Activated T-helper 2 cell treated with anti-CD3 and anti-CD28 coated beads, Interferon-gamma antibody, Interleukin-2, Interleukin-4, amounts not matched to agents 10 μg/mL and 5 μg/mL and 100 μg/mL, durations not matched to agents 14 hours and 24 hours and 36 hours (primary cell): ENCODE results near the gene KIAA1671. TPM values are rescaled to one million over a fixed set of nuclear protein-coding genes. Genes with fewer than 3 reads are reported as not detected.
"Not testable (repeated sequence)": the region's sequence is repeated elsewhere in the genome, so short reads cannot be mapped to it uniquely, and the experiment has no call there.

Experiments used
- DNase-seq: peaks from one replicate; pipeline ENCODE4 v3.0.0; 2021; ENCODE audit warnings: low spot score
- H3K27ac Mint-ChIP-seq: one replicate; pipeline ENCODE4 v1.8.0; 2021; ENCODE audit warnings: mixed read lengths
- H3K27me3 Mint-ChIP-seq: one replicate; pipeline ENCODE4 v1.8.0; 2021; ENCODE audit warnings: low read depth, mixed read lengths
- H3K36me3 Mint-ChIP-seq: one replicate; pipeline ENCODE4 v1.8.0; 2021; ENCODE audit warnings: low read depth, mixed read lengths
- H3K4me1 Mint-ChIP-seq: one replicate; pipeline ENCODE4 v1.8.0; 2021; ENCODE audit warnings: low read depth, mixed read lengths
- H3K4me3 Mint-ChIP-seq: one replicate; pipeline ENCODE4 v1.8.0; 2021; ENCODE audit warnings: low read depth, mild to moderate bottlenecking, moderate library complexity, mixed read lengths
- H3K9me3 Mint-ChIP-seq: one replicate; pipeline ENCODE4 v1.8.0; 2021; ENCODE audit warnings: mixed read lengths
- intact Hi-C: fragments of 100-400 bp; cut with micrococcal nuclease; formaldehyde crosslinking; loops from one replicate; pipeline ENCODE4 v1.15.1; 2023
- total RNA-seq: library from RNA; stranded (reverse); gene quantifications from 2 replicates; pipeline ENCODE4 v1.2.3, GENCODE V29; 2022

KIAA1671 gene
- total RNA-seq, 1 donor from 2014 or later: 10.5 TPM

DNA sequence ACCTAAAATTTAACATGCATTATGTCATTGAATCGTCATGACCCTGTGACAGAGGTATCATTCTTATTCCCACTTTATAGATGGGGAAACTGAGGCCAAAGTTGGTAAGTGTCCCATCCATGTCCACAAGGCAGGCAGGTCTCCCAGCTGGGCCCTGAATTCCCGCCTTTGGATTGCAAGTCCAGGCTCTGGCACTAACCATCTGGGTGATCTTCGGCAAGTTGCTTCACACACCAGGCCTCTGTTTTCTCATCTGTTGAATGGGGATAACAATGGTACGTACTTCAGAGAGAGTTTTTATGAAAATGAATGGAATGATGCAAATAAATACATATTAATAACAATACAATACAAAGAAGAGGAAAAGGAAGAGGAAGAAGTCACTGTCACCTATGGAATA lies 250.6 kb downstream of the KIAA1671 start:
- no peaks in the 10 kb centered on the region for H3K36me3 Mint-ChIP-seq
- no peaks in the 10 kb centered on the region for H3K27me3 Mint-ChIP-seq
- no peak overlapping the region for H3K27ac Mint-ChIP-seq
- peaks cover 4% of the 10 kb centered on the region for H3K4me1 Mint-ChIP-seq
- no peak overlapping the region for H3K4me3 Mint-ChIP-seq
- H3K9me3 Mint-ChIP-seq: no peaks in the 10 kb centered on the region
- intact Hi-C loops: no loop called here
- DNase-seq: no peak

DNA sequence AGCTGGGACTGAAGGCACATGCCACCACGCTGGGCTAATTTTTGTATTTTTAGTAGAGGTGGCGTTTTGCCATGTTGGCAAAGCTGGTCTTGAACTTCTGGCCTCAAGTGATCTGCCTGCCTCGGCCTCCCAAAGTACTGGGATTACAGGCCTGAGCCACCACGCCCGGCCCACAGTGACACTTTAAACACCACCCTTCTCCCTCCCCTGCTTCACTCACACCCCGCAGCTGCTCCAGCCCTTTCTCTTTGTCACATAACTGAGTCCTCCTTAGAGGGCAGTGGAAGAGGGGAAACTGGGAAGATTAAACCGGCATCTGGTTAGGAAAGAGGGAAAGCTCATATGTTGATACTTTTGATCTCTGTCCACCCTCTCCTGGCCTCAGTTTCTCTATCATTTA lies 252.0 kb downstream of the KIAA1671 start:
- intact Hi-C loops, H3K4me1 Mint-ChIP-seq, H3K9me3 Mint-ChIP-seq, H3K36me3 Mint-ChIP-seq, H3K27ac Mint-ChIP-seq, H3K4me3 Mint-ChIP-seq, H3K27me3 Mint-ChIP-seq, DNase-seq: not testable (repeated sequence)

DNA sequence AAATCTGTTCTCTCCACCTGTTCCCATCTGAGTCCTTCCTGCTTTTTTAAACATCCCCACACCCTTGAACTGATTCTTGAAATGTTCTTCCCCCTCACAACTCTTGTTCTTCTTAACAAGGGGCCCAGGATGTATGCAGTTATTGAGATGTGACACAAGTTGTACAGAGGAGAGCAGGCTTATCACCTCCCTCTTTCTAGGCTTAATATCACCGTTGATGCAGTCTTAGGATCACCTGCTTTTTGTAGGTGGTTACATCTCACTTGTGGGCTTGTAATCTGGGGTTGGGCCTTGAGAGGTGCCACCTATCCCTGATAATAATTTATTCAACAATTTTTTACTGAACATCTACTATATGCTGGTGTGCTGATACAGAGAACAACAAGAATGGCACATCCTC lies 253.3 kb downstream of the KIAA1671 start:
- Mint-ChIP-seq H3K4me3 (no peak overlapping the region), H3K9me3 (no peaks in the 10 kb centered on the region), H3K27me3 (no peaks in the 10 kb centered on the region), H3K27ac (no peak overlapping the region), H3K36me3 (no peaks in the 10 kb centered on the region), H3K4me1 (peaks cover 4% of the 10 kb centered on the region)
- no peak for DNase-seq
- intact Hi-C loops: no loop called here

DNA sequence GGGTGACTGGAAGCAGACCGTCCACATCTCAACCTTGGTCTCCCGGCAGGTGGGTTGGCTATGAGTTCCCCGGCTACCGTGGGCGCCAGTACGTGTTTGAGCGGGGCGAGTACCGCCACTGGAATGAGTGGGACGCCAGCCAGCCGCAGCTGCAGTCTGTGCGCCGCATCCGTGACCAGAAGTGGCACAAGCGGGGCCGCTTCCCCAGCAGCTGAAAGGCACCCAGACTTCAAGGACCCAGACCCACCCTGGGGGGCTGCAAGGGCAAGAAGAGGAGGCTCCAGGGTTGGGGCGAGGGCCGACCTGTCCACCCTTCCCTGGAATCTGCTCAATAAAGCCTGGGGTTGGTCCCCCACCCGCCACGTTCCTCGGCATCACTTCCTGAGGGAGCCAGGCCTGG lies 254.5 kb downstream of the KIAA1671 start:
- DNase-seq: no peak
- Mint-ChIP-seq H3K4me3 (no peak overlapping the region), H3K9me3 (no peaks in the 10 kb centered on the region), H3K27me3 (no peaks in the 10 kb centered on the region), H3K27ac (no peak overlapping the region), H3K4me1 (peaks cover 1% of the 10 kb centered on the region), H3K36me3 (no peaks in the 10 kb centered on the region)
- intact Hi-C loops: no loop called here

DNA sequence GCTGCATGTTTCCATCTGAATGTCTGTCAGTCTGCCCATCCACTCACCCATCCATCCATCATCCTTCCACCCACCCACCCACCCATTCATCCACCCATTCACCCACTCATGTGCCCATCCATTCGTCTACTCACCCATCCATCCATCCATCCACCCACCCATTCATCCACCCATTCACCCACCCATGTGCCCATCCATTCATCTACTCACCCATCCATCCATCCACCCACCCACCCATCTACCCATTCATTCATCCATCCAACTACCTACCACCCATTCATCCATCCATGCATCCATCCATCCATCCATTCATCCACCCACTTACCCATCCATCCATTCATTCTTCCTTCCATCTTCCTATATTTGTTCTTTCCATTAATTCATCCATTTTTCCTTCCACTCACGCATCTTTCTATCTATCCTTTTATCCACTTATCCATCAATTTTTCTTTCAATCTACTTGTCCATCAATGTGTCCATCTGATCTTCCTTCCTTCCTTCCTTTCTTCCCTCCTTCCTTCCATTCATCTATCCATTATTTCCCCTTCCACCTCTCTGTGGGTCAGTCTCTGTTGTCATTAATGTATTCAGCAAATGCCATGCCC lies 255.1 kb downstream of the KIAA1671 start:
- no peak for DNase-seq
- H3K27me3 Mint-ChIP-seq: no peaks in the 10 kb centered on the region
- H3K36me3 Mint-ChIP-seq: no peaks in the 10 kb centered on the region
- H3K9me3 Mint-ChIP-seq: no peaks in the 10 kb centered on the region
- H3K27ac Mint-ChIP-seq: no peak overlapping the region
- intact Hi-C loops: no loop called here
- no peaks in the 10 kb centered on the region for H3K4me1 Mint-ChIP-seq
- H3K4me3 Mint-ChIP-seq: no peak overlapping the region

DNA sequence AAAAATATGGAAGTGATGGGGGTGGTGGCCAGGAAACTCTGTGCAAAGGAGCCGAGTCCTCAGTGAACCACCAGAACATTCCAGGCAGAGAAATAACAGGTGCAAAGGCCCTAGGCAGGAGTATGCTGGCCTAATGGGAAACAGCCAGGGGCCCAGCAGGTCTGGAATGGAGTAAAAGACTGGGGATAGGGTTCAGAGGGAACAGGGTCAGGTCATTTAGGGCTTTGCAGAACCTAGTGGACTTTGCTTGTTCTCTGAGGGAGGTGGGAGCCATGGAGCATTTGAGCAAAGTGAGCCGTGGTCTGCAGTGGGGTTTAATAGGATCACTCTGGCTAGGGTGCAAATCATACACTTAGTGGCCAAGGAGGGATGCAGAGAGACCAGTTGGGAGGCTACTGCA lies 255.8 kb downstream of the KIAA1671 start:
- intact Hi-C loops: no loop called here
- Mint-ChIP-seq H3K27ac (no peak overlapping the region), H3K27me3 (no peaks in the 10 kb centered on the region), H3K4me3 (no peak overlapping the region), H3K9me3 (peaks cover 2% of the 10 kb centered on the region), H3K4me1 (no peaks in the 10 kb centered on the region), H3K36me3 (no peaks in the 10 kb centered on the region)
- DNase-seq: no peak

DNA sequence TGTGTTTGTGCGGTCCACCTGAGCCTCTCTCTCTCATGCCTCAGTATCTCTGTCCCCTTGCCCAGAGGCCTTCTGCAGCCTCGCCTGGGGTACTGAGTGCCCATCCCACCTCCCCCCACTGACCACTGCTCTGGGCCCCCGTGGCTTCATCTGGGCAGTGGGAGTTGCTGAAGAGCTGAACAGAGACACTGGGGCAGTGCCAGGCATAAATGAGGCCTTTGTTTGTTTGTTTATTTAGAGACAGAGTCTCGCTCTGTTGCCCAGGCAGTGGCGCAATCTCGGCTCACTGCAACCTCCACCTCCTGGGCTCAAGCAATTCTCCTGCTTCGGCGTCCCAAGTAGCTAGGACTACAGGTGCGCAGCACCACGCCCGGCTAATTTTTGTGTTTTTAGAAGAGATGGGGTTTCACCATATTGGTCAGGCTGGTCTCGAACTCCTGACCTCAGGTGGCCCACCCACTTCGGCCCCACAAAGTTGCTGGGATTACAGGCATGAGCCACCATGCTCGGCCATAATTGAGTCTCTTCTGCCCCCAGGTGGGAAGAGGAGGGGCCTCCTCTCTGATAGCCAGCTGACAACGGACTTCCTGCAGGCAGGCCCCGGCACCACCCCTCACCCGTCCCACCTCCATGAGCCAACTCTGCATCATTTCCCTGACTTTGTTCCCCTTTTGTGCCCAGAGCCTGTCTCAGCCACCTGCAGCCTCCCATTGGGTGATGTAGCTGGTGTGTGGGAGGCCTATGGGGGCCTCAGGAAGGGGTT lies 256.4 kb downstream of the KIAA1671 start:
- Mint-ChIP-seq H3K27me3 (no peaks in the 10 kb centered on the region), H3K4me3 (no peak overlapping the region), H3K27ac (no peak overlapping the region), H3K9me3 (peaks cover 6% of the 10 kb centered on the region), H3K4me1 (no peaks in the 10 kb centered on the region), H3K36me3 (no peaks in the 10 kb centered on the region)
- intact Hi-C loops: no loop called here
- no peak for DNase-seq

DNA sequence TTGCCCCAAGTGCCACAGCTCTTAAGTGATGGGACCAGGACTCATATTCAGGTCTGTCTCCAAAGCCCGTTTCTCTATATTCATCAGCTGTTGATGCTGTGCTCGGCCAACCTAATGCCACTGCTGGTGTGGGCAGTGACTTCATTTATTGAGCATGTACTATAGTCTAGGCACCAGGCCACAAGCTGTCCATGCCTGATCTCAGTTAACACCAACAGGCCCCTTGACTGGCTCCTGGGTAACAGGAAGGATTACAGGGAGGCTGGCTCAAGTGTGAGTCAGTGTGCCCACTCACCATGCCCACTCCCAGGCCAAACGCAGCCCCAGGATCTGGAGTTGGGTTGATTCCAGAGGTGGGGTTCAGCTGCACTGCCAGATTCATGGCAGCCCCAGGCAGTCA lies 258.3 kb downstream of the KIAA1671 start:
- intact Hi-C loops: no loop called here
- Mint-ChIP-seq H3K4me1 (no peaks in the 10 kb centered on the region), H3K27ac (no peak overlapping the region)

DNA sequence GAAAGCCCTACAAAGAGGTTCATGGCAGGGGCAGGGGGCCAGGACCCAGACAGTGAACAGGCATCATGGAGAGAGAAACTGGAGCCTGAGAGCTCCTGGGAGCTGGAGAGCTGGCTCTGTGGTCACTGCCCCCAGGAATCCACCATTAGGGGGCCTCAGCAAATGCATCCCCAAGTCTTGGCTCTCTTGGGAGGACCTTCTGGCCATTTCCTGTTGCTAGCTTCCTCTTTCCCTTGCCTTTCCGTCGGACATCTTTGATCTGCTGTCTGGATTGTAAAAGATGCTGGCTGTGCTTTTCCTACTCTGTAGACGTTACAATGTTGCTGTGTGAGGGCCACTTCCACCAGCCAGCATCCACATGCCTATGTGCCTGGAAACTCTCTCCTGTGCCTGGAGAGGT lies 259.8 kb downstream of the KIAA1671 start:
- intact Hi-C loops: no loop called here
- no peaks in the 10 kb centered on the region for H3K36me3 Mint-ChIP-seq
- peaks cover 6% of the 10 kb centered on the region for H3K9me3 Mint-ChIP-seq
- no peak for DNase-seq
- H3K4me1 Mint-ChIP-seq: no peaks in the 10 kb centered on the region
- H3K27ac Mint-ChIP-seq: no peak overlapping the region
- no peak overlapping the region for H3K4me3 Mint-ChIP-seq
- H3K27me3 Mint-ChIP-seq: peaks cover 2% of the 10 kb centered on the region

More for the DNA sequence above, 258.3 kb downstream of the KIAA1671 start:
- Mint-ChIP-seq H3K27me3 (no peaks in the 10 kb centered on the region), H3K36me3 (no peaks in the 10 kb centered on the region), H3K9me3 (peaks cover 6% of the 10 kb centered on the region), H3K4me3 (no peak overlapping the region)
- no peak for DNase-seq

DNA sequence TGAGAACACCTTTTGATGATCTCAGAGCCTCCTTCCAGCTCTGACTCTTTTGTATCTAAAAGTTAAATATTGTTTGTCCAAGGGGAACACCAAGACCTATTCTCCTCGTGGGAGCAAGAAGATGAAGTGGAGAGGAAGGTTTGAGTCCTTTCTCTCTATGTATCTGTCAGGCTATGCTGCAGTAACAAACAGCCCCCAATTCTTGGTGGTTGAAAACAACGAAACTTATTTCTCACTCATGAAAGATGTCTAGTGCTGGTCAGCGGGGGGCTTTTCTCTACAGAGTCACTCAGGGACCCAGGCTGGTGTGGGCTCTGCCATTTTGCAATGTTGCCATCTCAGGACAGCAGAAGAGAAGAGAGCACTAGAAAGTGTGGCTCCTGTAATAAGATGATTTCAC lies 260.7 kb downstream of the KIAA1671 start:
- Mint-ChIP-seq H3K4me1 (no peaks in the 10 kb centered on the region), H3K36me3 (no peaks in the 10 kb centered on the region), H3K27ac (no peak overlapping the region), H3K9me3 (peaks cover 6% of the 10 kb centered on the region), H3K4me3 (no peak overlapping the region), H3K27me3 (peaks cover 2% of the 10 kb centered on the region)
- DNase-seq: no peak
- intact Hi-C loops: no loop called here

DNA sequence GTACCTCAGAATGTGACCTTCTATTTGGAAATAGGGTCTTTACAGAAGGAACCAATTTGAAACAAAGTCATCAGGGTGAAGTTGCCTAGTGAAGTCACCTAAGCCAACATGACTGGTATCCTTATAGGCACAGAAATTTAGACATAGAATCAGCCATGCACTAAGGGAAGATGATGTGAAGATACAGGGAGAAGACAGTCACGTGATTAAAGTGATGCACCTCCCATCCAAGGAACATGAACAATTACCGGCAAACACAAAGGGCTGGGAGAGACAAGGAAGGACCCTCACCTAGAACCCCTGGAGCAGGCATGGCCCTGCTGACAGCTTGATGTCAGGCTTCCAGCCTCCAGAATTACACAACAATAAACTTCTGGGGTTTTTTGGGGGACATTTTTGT lies 263.7 kb downstream of the KIAA1671 start:
- intact Hi-C loops: no loop called here
- Mint-ChIP-seq H3K9me3 (peaks cover 6% of the 10 kb centered on the region), H3K27ac (no peak overlapping the region), H3K36me3 (no peaks in the 10 kb centered on the region), H3K4me3 (no peak overlapping the region), H3K27me3 (peaks cover 2% of the 10 kb centered on the region), H3K4me1 (no peaks in the 10 kb centered on the region)
- no peak for DNase-seq

DNA sequence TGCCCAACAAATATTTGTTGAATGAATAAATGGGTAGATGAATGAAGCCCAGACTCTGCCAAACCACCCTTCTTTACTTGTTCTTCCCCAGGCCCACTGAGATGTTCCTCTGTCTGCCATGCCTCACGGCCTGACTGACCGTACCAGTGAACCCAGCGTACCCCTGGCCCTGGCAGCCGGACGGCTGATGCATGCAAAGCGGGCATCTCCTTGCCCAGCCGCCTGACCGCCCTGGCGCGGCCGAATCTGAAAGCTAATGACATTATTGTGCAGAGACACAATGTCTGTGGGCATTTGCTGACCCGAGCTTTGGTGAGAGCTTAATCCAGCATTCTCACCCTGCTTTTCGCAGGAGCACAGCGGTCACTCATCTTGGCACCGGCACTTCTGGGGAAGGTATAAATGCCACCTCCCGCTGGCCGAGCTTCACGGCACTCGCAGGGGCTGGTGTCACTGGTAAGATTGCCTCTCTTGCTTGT lies 266.7 kb downstream of the KIAA1671 start, which contains the start of gene CRYBB2:
Gene CRYBB2 (plus strand): TSS at position 429 of the 479 bp plus-strand sequence. CDS start 1,791 bp downstream, outside the sequence.
- H3K36me3 Mint-ChIP-seq: no peaks in the 10 kb centered on the region
- H3K4me3 Mint-ChIP-seq: no peak within 1 kb of the TSS
- peaks cover 7% of the 10 kb centered on the region for H3K27me3 Mint-ChIP-seq
- H3K27ac Mint-ChIP-seq: no peak within 1 kb of the TSS
- no peak for DNase-seq
- no peaks in the 10 kb centered on the region for H3K4me1 Mint-ChIP-seq
- H3K9me3 Mint-ChIP-seq: no peaks in the 10 kb centered on the region
- intact Hi-C loops: no loop called here

DNA sequence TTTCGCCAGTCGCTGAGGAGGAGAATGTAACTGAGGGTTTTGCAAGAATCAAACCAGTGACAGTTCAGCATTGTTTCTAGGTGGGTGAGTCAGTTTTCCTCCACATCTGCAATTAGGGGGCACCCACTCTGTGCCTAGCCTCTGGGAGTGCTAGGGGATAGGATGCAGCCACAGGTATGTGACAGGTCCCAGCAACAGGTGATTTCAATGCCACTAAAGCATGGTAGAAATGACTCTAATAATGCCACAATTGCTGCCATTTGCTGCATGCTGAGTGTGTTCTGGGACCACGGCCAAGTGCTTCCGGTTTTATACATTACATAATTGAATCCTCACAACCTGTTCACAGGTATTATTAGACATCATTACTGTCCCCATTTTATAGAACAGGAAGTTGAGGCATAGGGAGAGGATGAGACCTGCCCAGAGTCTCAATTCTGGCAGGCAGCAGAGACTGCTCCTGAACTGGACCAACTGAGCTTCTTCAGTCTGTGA lies 267.5 kb downstream of the KIAA1671 start:
- H3K27me3 Mint-ChIP-seq: peaks cover 7% of the 10 kb centered on the region
- no peak for DNase-seq
- no peak overlapping the region for H3K27ac Mint-ChIP-seq
- no peaks in the 10 kb centered on the region for H3K36me3 Mint-ChIP-seq
- no peak overlapping the region for H3K4me3 Mint-ChIP-seq
- H3K9me3 Mint-ChIP-seq: no peaks in the 10 kb centered on the region
- no peaks in the 10 kb centered on the region for H3K4me1 Mint-ChIP-seq
- intact Hi-C loops: no loop called here
